Measurements from ENCODE around the gene NUP62CL. TPM values are rescaled to one million over a fixed set of nuclear protein-coding genes. Genes with fewer than 3 reads are reported as not detected.
"Not testable (repeated sequence)": the region's sequence is repeated elsewhere in the genome, so short reads cannot be mapped to it uniquely, and the experiment has no call there.

Gene NUP62CL
- total RNA-seq, 4 donors from 2014 or later, result 0.66 TPM; not detected in 3

DNA sequence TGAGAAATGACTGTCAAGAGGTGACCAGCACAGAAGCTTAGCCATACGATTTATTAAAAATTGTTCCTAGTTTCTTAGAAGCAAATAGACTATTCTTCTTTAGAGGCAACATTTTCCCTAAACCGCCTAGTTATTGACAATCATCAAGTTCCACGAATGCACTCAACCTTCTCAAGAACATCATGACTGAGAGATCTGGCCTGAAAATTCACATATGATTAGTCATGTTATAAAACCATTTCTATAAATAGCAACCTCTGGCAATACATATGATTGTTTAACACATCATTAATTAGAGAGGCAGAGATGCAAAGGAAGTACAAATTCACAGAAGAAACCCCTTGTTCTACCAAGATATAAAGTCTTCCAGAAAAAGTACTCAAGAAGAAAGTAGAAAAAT, 6.7 kb downstream of the NUP62CL start:
- TF ChIP-seq POLR2A (IDR thresholded peaks at IDR 0.05) (no peak), EP300 (IDR thresholded peaks at IDR 0.05) (no peak)
- TF ChIP-seq, protein P1, sequence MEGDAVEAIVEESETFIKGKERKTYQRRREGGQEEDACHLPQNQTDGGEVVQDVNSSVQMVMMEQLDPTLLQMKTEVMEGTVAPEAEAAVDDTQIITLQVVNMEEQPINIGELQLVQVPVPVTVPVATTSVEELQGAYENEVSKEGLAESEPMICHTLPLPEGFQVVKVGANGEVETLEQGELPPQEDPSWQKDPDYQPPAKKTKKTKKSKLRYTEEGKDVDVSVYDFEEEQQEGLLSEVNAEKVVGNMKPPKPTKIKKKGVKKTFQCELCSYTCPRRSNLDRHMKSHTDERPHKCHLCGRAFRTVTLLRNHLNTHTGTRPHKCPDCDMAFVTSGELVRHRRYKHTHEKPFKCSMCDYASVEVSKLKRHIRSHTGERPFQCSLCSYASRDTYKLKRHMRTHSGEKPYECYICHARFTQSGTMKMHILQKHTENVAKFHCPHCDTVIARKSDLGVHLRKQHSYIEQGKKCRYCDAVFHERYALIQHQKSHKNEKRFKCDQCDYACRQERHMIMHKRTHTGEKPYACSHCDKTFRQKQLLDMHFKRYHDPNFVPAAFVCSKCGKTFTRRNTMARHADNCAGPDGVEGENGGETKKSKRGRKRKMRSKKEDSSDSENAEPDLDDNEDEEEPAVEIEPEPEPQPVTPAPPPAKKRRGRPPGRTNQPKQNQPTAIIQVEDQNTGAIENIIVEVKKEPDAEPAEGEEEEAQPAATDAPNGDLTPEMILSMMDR (IDR thresholded peaks at IDR 0.05), result no peak
- 75 to 83% methylated on average over 3 of the region's 3 CpGs for WGBS, 2 donors
- no peak for DNase-seq (ENCODE audit: low spot score in 2 of 2)
- Histone ChIP-seq H3K4me1 (no peaks in the 10 kb centered on the region), H3K36me3 (no peaks in the 10 kb centered on the region), H3K9me3 (no peaks in the 10 kb centered on the region), H3K27ac (no peak overlapping the region), H3K27me3 (peaks cover 0 to 15% of the 10 kb centered on the region in 2 donors), H3K4me3 (no peak overlapping the region)

DNA sequence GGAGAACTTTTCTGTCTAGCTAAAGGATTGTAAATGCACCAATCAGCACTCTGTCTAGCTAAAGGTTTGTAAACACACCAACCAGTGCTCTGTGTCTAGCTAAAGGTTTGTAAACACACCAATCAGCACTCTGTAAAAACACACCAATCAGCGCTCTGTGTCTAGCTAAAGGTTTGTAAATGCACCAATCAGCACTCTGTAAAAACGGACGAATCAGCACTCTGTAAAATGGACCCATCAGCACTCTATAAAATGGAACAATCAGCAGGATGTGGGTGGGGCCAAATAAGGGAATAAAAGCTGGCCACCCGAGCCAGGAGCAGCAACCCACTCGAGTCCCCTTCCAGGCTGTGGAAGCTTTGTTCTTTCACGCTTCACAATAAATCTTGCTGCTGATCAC, 8.2 kb downstream of the NUP62CL start:
- H3K27me3 ChIP-seq, result peaks cover 0 to 11% of the 10 kb centered on the region in 2 donors
- H3K36me3 ChIP-seq; H3K9me3 ChIP-seq; H3K27ac ChIP-seq; H3K4me1 ChIP-seq; H3K4me3 ChIP-seq; DNase-seq (ENCODE audit: low spot score in 2 of 2): not testable (repeated sequence)
- 82 to 84% methylated on average over 6 of the region's 6 CpGs for WGBS, 2 donors

DNA sequence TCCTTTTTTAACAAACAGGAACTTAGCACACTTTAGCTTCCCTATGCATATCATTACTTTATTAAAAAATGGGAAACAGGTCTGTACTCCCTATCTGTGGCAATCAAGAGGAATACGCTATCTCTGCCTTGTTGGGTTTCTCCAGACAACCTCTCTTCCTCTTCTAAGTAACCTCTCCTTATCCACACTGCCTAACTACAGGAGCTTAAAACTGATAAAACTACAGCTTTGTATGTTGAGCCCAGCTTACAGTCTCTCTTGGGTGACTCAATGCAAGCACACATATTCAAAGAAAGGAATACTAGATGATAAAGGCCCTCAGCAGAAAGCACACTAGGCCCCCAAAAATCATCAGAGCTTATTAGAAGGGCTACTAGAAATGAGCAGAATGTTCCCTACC, 8.9 kb downstream of the NUP62CL start:
- TF ChIP-seq POLR2A (IDR thresholded peaks at IDR 0.05), result no peak
- TF ChIP-seq, protein P1 (IDR thresholded peaks at IDR 0.05), result no peak
- no peak for TF ChIP-seq EP300 (IDR thresholded peaks at IDR 0.05)
- Histone ChIP-seq H3K27ac (no peak overlapping the region), H3K36me3 (no peaks in the 10 kb centered on the region), H3K4me1 (no peaks in the 10 kb centered on the region), H3K9me3 (no peaks in the 10 kb centered on the region), H3K4me3 (no peak overlapping the region), H3K27me3 (peaks cover 0 to 11% of the 10 kb centered on the region in 2 donors)
- no peak for DNase-seq (ENCODE audit: low spot score in 2 of 2)
- WGBS, 2 donors, result 80 to 95% methylated on average over 1 of the region's 1 CpG

DNA sequence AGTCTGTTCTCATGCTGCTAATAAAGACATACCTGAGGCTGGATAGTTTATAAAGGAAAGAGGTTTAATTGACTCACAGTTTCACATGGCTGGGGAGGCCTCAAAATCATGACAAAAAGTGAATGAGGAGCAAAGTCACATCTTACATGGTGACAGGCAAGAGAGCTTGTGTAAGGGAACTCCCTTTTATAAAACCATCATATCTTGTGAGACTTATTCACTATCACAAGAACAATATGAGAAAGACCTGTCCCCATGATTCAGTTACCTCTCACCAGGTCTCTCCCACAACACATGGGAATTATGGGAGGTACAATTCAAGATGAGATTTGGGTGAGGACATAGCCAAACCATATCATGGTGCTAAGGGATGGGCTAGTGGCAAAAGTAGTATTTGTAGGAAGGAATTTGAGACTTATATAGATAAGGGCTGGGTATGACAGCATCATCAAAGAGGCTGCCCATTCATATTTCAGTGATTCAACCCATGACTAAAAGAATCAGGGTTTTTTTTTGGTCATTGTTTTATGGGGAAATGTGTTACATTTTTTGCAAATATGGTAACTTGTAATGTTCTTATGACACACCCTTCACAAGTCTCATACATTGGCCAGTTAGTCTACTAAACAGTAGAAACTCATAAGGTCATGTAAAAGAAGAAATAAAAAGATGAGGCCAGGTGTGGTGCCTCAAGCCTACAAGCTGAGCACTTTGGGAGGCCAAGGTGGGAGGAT, 34.7 kb downstream of the NUP62CL start:
- no peaks in the 10 kb centered on the region for H3K27me3 ChIP-seq
- no peak overlapping the region for H3K4me3 ChIP-seq
- no peak overlapping the region for H3K27ac ChIP-seq
- no peaks in the 10 kb centered on the region for H3K4me1 ChIP-seq
- no peak for TF ChIP-seq POLR2A (IDR thresholded peaks at IDR 0.05)
- TF ChIP-seq EP300 (IDR thresholded peaks at IDR 0.05), result no peak
- H3K36me3 ChIP-seq, result no peaks in the 10 kb centered on the region
- no peak for DNase-seq (ENCODE audit: low spot score in 2 of 2)
- H3K9me3 ChIP-seq, result no peaks in the 10 kb centered on the region

DNA sequence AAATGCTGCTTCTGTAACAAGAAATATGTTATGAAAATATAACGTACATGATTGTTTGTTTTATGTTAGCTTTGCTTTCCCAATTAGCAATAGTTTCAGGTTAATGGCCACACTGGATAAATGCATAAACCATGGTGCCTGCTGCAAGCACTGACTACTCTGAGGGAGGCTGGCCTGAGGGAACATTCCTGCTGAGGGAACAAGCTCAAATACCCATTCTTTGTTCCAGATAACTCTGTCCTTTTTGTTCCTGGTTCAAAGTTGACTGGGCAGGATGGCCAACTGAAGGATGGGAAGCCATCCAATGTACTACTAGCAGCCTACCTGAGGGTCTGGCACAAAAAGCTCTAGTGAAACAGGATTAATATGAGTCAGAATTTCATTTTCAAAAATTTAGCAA, 37.5 kb downstream of the NUP62CL start:
- TF ChIP-seq, protein P1 (IDR thresholded peaks at IDR 0.05), result no peak
- TF ChIP-seq POLR2A (IDR thresholded peaks at IDR 0.05) (no peak), EP300 (IDR thresholded peaks at IDR 0.05) (no peak)
- H3K36me3 ChIP-seq, result no peaks in the 10 kb centered on the region
- no peaks in the 10 kb centered on the region for H3K4me1 ChIP-seq
- no peaks in the 10 kb centered on the region for H3K27me3 ChIP-seq
- H3K27ac ChIP-seq, result no peak overlapping the region
- no peaks in the 10 kb centered on the region for H3K9me3 ChIP-seq
- 52 to 79% methylated on average over 1 of the region's 1 CpG for WGBS, 2 donors
- no peak overlapping the region for H3K4me3 ChIP-seq
- DNase-seq (ENCODE audit: low spot score in 2 of 2), result no peak

DNA sequence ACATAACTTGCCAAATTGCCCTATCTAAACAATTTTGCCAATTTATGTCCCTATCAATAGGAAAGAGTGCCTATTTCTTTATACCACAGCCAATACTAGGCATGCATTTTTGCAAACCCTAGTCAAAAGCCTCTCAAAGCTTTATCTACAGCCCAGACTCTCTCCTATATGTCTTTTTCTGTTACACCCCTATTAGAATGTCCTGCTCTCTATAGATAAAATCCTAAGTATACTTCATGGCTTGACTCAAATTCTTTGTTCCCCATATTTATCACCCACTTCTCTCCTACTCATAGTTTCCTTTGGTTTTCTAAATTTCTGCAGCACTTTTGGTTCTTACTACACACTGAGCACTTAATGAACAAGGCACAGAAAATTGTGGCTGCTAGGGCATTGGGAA, 38.0 kb downstream of the NUP62CL start:
- no peak for DNase-seq (ENCODE audit: low spot score in 2 of 2)
- Histone ChIP-seq H3K27me3 (no peaks in the 10 kb centered on the region), H3K9me3 (no peaks in the 10 kb centered on the region), H3K36me3 (no peaks in the 10 kb centered on the region), H3K27ac (no peak overlapping the region), H3K4me1 (no peaks in the 10 kb centered on the region), H3K4me3 (no peak overlapping the region)
- TF ChIP-seq, protein P1 (IDR thresholded peaks at IDR 0.05), result no peak
- TF ChIP-seq POLR2A (IDR thresholded peaks at IDR 0.05) (no peak), EP300 (IDR thresholded peaks at IDR 0.05) (no peak)

Data from tibial nerve (tissue), 4 donors.